Karpas-422 (cell line): ENCODE results near the gene MYCBP2. TPM values are rescaled to one million over a fixed set of nuclear protein-coding genes. Genes with fewer than 3 reads are reported as not detected.
"Not testable (repeated sequence)": the region's sequence is repeated elsewhere in the genome, so short reads cannot be mapped to it uniquely, and the experiment has no call there.

Source experiments
- DNase-seq: peaks from one replicate; pipeline ENCODE4 v3.0.0-alpha.2; 2015
- H2AFZ ChIP-seq: fragments of 200-600 bp; sonication (generic); 2 replicates; pipeline ENCODE4 v1.6.1; 2014; ENCODE audit warnings: antibody characterized with exemption, low read length, mixed read lengths
- H3K27ac ChIP-seq: fragments of 200-600 bp; sonication (generic); 2 replicates; pipeline ENCODE4 v1.5.1; 2014; ENCODE audit warnings: mild to moderate bottlenecking, low read length, moderate library complexity
- H3K27me3 ChIP-seq: fragments of 200-600 bp; sonication (generic); 2 replicates; pipeline ENCODE4 v1.6.1; 2014; ENCODE audit warnings: low read length, mixed read lengths
- H3K36me3 ChIP-seq: fragments of 200-600 bp; sonication (generic); 2 replicates; pipeline ENCODE4 v1.6.1; 2014; ENCODE audit warnings: low read length, mixed read lengths; ENCODE audit not compliant: insufficient read depth
- H3K4me1 ChIP-seq: fragments of 200-600 bp; sonication (generic); 2 replicates; pipeline ENCODE4 v1.6.1; 2014; ENCODE audit warnings: mild to moderate bottlenecking, low read length, mixed read lengths
- H3K4me2 ChIP-seq: fragments of 200-600 bp; sonication (generic); 2 replicates; pipeline ENCODE4 v1.6.1; 2014; ENCODE audit warnings: low read length, low read depth, mild to moderate bottlenecking; ENCODE audit not compliant: poor library complexity, severe bottlenecking
- H3K4me3 ChIP-seq: fragments of 200-600 bp; sonication (generic); 2 replicates; pipeline ENCODE4 v1.5.1; 2014; ENCODE audit warnings: mild to moderate bottlenecking, antibody characterized with exemption, low read length, mixed read lengths
- H3K79me2 ChIP-seq: fragments of 200-600 bp; sonication (generic); 2 replicates; pipeline ENCODE4 v1.6.1; 2014; ENCODE audit warnings: mild to moderate bottlenecking, low read length, mixed read lengths
- H3K9ac ChIP-seq: fragments of 200-600 bp; sonication (generic); 2 replicates; pipeline ENCODE4 v1.6.0; 2014; ENCODE audit warnings: low read length
- H3K9me2 ChIP-seq: fragments of 200-600 bp; sonication (generic), shearing (Covaris generic); replicated peaks from 2 replicates; pipeline ENCODE4 v1.6.0; 2014; ENCODE audit warnings: mild to moderate bottlenecking, low read length, moderate library complexity; ENCODE audit not compliant: insufficient read depth
- H3K9me3 ChIP-seq: fragments of 300-700, 200-600 bp; sonication (generic); 2 replicates; pipeline ENCODE4 v1.6.1; 2014; ENCODE audit warnings: low read length, mixed read lengths
- H4K20me1 ChIP-seq: fragments of 200-600 bp; sonication (generic); 2 replicates; pipeline ENCODE4 v1.6.1; 2014; ENCODE audit warnings: mild to moderate bottlenecking, antibody characterized with exemption, low read length, low read depth; ENCODE audit not compliant: insufficient read depth
- total RNA-seq: library from RNA; depleted of rRNA; stranded (reverse); fragments of >200 nt; shearing (Covaris generic); gene quantifications from 2 replicates; pipeline ENCODE4 v1.2.3, GENCODE V29; 2014; ENCODE audit warnings: low replicate concordance

Gene MYCBP2
- total RNA-seq, 1 experiment from 2014 or later = 188 TPM

GRCh38 chr13:77349365-77349764 is 22.5 kb upstream of the MYCBP2 start:
- Histone ChIP-seq H3K9me3 (no peaks in the 10 kb centered on the region), H3K27ac (no peak overlapping the region), H3K9me2 (no peaks in the 10 kb centered on the region), H4K20me1 (no peaks in the 10 kb centered on the region), H3K4me2 (no peak overlapping the region), H3K27me3 (peaks cover 5% of the 10 kb centered on the region; the same call in 1 of the 2 replicates), H3K9ac (no peak overlapping the region), H3K4me3 (no peak overlapping the region), H3K36me3 (no peaks in the 10 kb centered on the region), H3K79me2 (no peaks in the 10 kb centered on the region), H3K4me1 (peaks cover 15% of the 10 kb centered on the region), H2AFZ (no peak overlapping the region)
- no peak for DNase-seq

- not testable (repeated sequence) for H3K27me3 ChIP-seq, H3K9ac ChIP-seq, H3K9me3 ChIP-seq, H3K79me2 ChIP-seq, H3K4me2 ChIP-seq, H2AFZ ChIP-seq, DNase-seq, H3K4me3 ChIP-seq, H4K20me1 ChIP-seq, H3K27ac ChIP-seq, H3K36me3 ChIP-seq, H3K4me1 ChIP-seq, H3K9me2 ChIP-seq
Measured at GRCh38 chr13:77347351-77347750, 20.5 kb upstream of the MYCBP2 start.

DNA sequence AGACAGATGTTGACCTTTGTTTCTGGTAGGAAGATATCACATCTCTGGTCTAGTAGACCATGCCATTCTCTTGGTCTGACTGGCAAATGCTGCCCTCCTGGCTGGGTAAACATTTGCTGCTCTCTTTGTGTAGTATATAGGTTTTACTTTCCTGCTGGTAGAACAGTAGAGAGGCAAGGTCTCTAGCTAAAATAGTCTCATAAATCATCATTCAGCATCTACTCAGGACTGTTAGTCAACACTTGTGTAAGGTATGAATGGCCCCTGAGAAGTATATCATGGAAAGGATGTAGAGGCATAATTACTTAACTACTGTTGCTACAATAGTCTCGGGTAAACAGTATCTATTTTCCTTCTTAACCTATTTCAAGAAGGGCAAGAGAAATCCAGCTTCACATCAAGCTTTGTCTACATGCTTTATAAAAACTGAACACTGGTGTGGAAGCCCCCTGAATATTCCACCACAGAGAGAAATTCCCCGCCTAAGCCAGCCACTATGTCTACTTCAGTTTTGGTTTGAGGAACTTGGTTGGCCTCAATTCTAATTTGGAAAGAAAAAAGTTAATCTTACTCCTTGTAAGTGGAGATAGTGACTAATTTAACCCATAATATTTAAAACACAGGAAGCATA is 18.4 kb upstream of the MYCBP2 start:
- no peak for DNase-seq

GRCh38 chr13:77343841-77344240 is 16.9 kb upstream of the MYCBP2 start:
- H4K20me1 ChIP-seq = no peaks in the 10 kb centered on the region
- no peak overlapping the region for H3K27ac ChIP-seq
- no peak overlapping the region for H3K9ac ChIP-seq
- H3K9me3 ChIP-seq = no peaks in the 10 kb centered on the region
- peaks cover 17% of the 10 kb centered on the region for H3K4me1 ChIP-seq
- no peak overlapping the region for H3K4me3 ChIP-seq
- H3K36me3 ChIP-seq = no peaks in the 10 kb centered on the region
- peaks cover 5% of the 10 kb centered on the region; the same call in 1 of the 2 replicates for H3K27me3 ChIP-seq
- no peak overlapping the region for H3K4me2 ChIP-seq
- DNase-seq = no peak
- no peaks in the 10 kb centered on the region for H3K79me2 ChIP-seq
- no peaks in the 10 kb centered on the region; the same call in 1 of the 2 replicates for H3K9me2 ChIP-seq
- H2AFZ ChIP-seq = no peak overlapping the region

More for the DNA sequence above, 18.4 kb upstream of the MYCBP2 start:
- no peak overlapping the region for H3K9ac ChIP-seq
- peaks cover 5% of the 10 kb centered on the region; the same call in 1 of the 2 replicates for H3K27me3 ChIP-seq
- H3K79me2 ChIP-seq = no peaks in the 10 kb centered on the region
- no peaks in the 10 kb centered on the region for H4K20me1 ChIP-seq
- no peaks in the 10 kb centered on the region for H3K9me3 ChIP-seq
- no peaks in the 10 kb centered on the region; the same call in 1 of the 2 replicates for H3K9me2 ChIP-seq
- peak overlapping the region; percentile 10 for H3K4me2 ChIP-seq
- peaks cover 5% of the 10 kb centered on the region for H3K4me1 ChIP-seq
- no peak overlapping the region for H3K27ac ChIP-seq
- H3K36me3 ChIP-seq = no peaks in the 10 kb centered on the region
- peak overlapping the region; percentile 88 for H2AFZ ChIP-seq
- H3K4me3 ChIP-seq = no peak overlapping the region

- H2AFZ ChIP-seq = no peak overlapping the region
- peaks cover 16% of the 10 kb centered on the region for H3K4me1 ChIP-seq
- no peak overlapping the region for H3K9ac ChIP-seq
- DNase-seq = peak; percentile 58
- no peaks in the 10 kb centered on the region for H4K20me1 ChIP-seq
- no peaks in the 10 kb centered on the region; the same call in 1 of the 2 replicates for H3K9me2 ChIP-seq
- H3K27me3 ChIP-seq = no peaks in the 10 kb centered on the region
- no peak overlapping the region for H3K4me3 ChIP-seq
- H3K36me3 ChIP-seq = no peaks in the 10 kb centered on the region
- H3K9me3 ChIP-seq = no peaks in the 10 kb centered on the region
- H3K79me2 ChIP-seq = no peaks in the 10 kb centered on the region
- H3K27ac ChIP-seq = no peak overlapping the region
- H3K4me2 ChIP-seq = peak overlapping the region; percentile 13
Measured at GRCh38 chr13:77339408-77339807, 12.5 kb upstream of the MYCBP2 start.

DNA sequence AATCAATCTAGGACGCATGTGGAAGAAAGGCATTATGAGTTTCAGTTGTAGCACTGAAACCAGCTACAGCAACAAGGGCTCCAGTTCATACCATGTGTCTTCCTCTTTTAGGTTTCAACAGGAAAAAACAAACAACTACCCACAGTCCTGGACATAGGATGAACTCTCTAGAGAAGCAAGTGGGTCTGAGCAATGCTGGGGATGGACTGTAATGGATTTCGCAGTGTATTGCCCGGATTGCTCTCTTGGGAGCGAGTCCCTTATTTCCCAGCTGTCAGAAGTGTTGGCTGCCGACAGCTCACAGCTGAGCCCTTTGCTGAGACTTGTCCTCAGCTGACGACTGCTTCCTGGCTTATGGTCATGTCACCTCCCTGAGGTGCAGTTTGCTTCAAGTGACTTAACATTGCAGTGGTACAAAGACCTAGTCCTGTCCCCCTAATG is 12.1 kb upstream of the MYCBP2 start:
- H3K27ac ChIP-seq = no peak overlapping the region

DNA sequence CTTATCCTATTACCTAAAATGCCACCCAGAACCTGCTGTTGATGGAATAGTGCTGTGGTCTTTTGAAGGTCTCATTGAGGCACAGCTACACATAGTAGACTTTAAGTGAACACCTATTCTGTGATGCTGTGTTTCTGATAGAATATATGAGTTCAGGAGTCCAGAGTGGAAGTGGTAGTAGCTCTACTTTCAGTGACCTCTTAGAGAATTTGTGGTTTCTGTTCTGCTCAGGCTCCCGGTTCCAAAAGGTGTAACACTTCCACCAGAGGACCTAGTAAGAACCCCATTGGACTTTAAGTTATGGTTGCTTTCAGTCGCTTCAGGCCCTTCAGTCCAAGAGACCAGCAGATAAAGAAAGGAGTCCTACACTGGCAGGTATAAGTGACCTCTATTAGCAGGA is 11.4 kb upstream of the MYCBP2 start:
- no peak overlapping the region for H3K9ac ChIP-seq
- H3K4me2 ChIP-seq = no peak overlapping the region
- no peaks in the 10 kb centered on the region for H3K36me3 ChIP-seq
- DNase-seq = no peak
- no peak overlapping the region for H3K27ac ChIP-seq
- H3K27me3 ChIP-seq = no peaks in the 10 kb centered on the region
- H3K9me2 ChIP-seq = no peaks in the 10 kb centered on the region; the same call in 1 of the 2 replicates
- no peaks in the 10 kb centered on the region for H3K79me2 ChIP-seq
- peaks cover 16% of the 10 kb centered on the region for H3K4me1 ChIP-seq
- H2AFZ ChIP-seq = no peak overlapping the region
- no peaks in the 10 kb centered on the region for H3K9me3 ChIP-seq
- H4K20me1 ChIP-seq = no peaks in the 10 kb centered on the region
- no peak overlapping the region for H3K4me3 ChIP-seq

More for the DNA sequence above, 12.1 kb upstream of the MYCBP2 start:
- Histone ChIP-seq H3K9ac (no peak overlapping the region), H3K9me2 (no peaks in the 10 kb centered on the region; the same call in 1 of the 2 replicates), H3K4me2 (peak overlapping the region; percentile 13), H3K79me2 (no peaks in the 10 kb centered on the region), H3K36me3 (no peaks in the 10 kb centered on the region), H2AFZ (no peak overlapping the region), H3K4me1 (peaks cover 16% of the 10 kb centered on the region), H4K20me1 (no peaks in the 10 kb centered on the region), H3K4me3 (no peak overlapping the region), H3K27me3 (no peaks in the 10 kb centered on the region), H3K9me3 (no peaks in the 10 kb centered on the region)
- no peak for DNase-seq

DNA sequence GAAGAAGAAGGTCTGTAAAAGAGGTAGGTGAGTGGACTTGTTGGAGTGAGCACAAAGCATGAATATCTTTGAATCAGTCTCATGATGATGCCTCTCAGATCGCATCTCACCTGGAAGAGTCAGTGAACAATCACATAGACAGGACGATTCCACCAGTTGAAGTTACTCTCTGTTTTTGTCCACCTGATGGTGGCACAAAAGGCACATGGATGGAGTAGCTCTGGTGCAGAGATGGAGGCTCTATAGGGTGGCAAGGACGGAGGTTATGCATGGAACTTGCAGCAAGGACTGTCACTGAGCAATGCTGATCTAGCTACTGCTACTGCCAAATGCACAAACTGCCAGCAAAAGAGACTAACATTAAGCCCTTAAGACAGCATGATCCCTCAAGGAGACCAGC is 10.3 kb upstream of the MYCBP2 start:
- peaks cover 16% of the 10 kb centered on the region for H3K4me1 ChIP-seq
- no peaks in the 10 kb centered on the region for H3K27me3 ChIP-seq
- no peak overlapping the region for H3K27ac ChIP-seq
- no peaks in the 10 kb centered on the region for H3K36me3 ChIP-seq
- H4K20me1 ChIP-seq = no peaks in the 10 kb centered on the region
- no peak overlapping the region for H3K4me3 ChIP-seq
- no peak for DNase-seq
- H3K9me3 ChIP-seq = no peaks in the 10 kb centered on the region
- H3K79me2 ChIP-seq = no peaks in the 10 kb centered on the region
- H3K9me2 ChIP-seq = no peaks in the 10 kb centered on the region
- no peak overlapping the region for H2AFZ ChIP-seq
- no peak overlapping the region for H3K9ac ChIP-seq
- no peak overlapping the region for H3K4me2 ChIP-seq
